Endometrial microvascular endothelial cells (primary cell): Measurements from ENCODE around the gene C2orf49. TPM values are rescaled to one million over a fixed set of nuclear protein-coding genes. Genes with fewer than 3 reads are reported as not detected.

Experiments used
- in situ Hi-C: cut with HindIII; loops from 2 replicates; pipeline ENCODE4 v1.10.0; 2017; ENCODE audit warnings: low sequenced_read_pairs, low pct_unique_long_range_greater_than_20kb; ENCODE audit errors: inconsistent ontology term
- total RNA-seq: library from RNA; depleted of rRNA; stranded (reverse); fragments of >200 nt; gene quantifications from one replicate; pipeline ENCODE4 v1.2.3, GENCODE V29; 2015; ENCODE audit errors: inconsistent ontology term

C2orf49 gene
- 24.2 TPM for total RNA-seq

GRCh38 chr2:105337122-105338019 is at the start of gene C2orf49:
Gene C2orf49 (plus strand): TSS chr2:105337540. CDS start chr2:105337588, 48 bp downstream.
- in situ Hi-C loops = no loop called here

- in situ Hi-C loops = no loop called here
These were observed 49.6 kb upstream of the C2orf49 start for GRCh38 chr2:105287692-105288091.

- in situ Hi-C loops = no loop called here
These were observed 49.2 kb upstream of the C2orf49 start for GRCh38 chr2:105288133-105288532.

- in situ Hi-C loops = no loop called here
These were observed 46.2 kb upstream of the C2orf49 start for GRCh38 chr2:105290981-105291660.

- in situ Hi-C loops = no loop called here
These were observed 45.4 kb upstream of the C2orf49 start for GRCh38 chr2:105291981-105292380.

- in situ Hi-C loops = no loop called here
These were observed 43.3 kb upstream of the C2orf49 start for GRCh38 chr2:105294046-105294445.

- in situ Hi-C loops = no loop called here
These were observed 42.4 kb upstream of the C2orf49 start for GRCh38 chr2:105294844-105295481.

GRCh38 chr2:105296017-105296611 is 41.2 kb upstream of the C2orf49 start:
- in situ Hi-C loops = no loop called here

GRCh38 chr2:105297216-105297615 is 40.1 kb upstream of the C2orf49 start:
- in situ Hi-C loops = no loop called here

GRCh38 chr2:105298017-105298416 is 39.3 kb upstream of the C2orf49 start:
- in situ Hi-C loops = no loop called here

GRCh38 chr2:105299290-105299689 is 38.0 kb upstream of the C2orf49 start:
- in situ Hi-C loops = no loop called here

- in situ Hi-C loops = no loop called here
These were observed 35.7 kb upstream of the C2orf49 start for GRCh38 chr2:105301646-105302045.

GRCh38 chr2:105307146-105307545 is 30.2 kb upstream of the C2orf49 start:
- in situ Hi-C loops = no loop called here

- in situ Hi-C loops = no loop called here
These were observed 29.8 kb upstream of the C2orf49 start for GRCh38 chr2:105307550-105307949.

GRCh38 chr2:105307962-105308361 is 29.4 kb upstream of the C2orf49 start:
- in situ Hi-C loops = no loop called here

GRCh38 chr2:105308382-105309146 is 28.8 kb upstream of the C2orf49 start:
- in situ Hi-C loops = no loop called here

- in situ Hi-C loops = no loop called here
These were observed 28.2 kb upstream of the C2orf49 start for GRCh38 chr2:105309147-105309545.

- in situ Hi-C loops = no loop called here
These were observed 23.5 kb upstream of the C2orf49 start for GRCh38 chr2:105313877-105314276.

GRCh38 chr2:105315314-105315713 is 22.0 kb upstream of the C2orf49 start:
- in situ Hi-C loops = no loop called here
